ENCODE results near the gene TNFRSF8. TPM values are rescaled to one million over a fixed set of nuclear protein-coding genes. Genes with fewer than 3 reads are reported as not detected.

Gene TNFRSF8
- total RNA-seq, 1 donor, result 0.73 TPM

DNA sequence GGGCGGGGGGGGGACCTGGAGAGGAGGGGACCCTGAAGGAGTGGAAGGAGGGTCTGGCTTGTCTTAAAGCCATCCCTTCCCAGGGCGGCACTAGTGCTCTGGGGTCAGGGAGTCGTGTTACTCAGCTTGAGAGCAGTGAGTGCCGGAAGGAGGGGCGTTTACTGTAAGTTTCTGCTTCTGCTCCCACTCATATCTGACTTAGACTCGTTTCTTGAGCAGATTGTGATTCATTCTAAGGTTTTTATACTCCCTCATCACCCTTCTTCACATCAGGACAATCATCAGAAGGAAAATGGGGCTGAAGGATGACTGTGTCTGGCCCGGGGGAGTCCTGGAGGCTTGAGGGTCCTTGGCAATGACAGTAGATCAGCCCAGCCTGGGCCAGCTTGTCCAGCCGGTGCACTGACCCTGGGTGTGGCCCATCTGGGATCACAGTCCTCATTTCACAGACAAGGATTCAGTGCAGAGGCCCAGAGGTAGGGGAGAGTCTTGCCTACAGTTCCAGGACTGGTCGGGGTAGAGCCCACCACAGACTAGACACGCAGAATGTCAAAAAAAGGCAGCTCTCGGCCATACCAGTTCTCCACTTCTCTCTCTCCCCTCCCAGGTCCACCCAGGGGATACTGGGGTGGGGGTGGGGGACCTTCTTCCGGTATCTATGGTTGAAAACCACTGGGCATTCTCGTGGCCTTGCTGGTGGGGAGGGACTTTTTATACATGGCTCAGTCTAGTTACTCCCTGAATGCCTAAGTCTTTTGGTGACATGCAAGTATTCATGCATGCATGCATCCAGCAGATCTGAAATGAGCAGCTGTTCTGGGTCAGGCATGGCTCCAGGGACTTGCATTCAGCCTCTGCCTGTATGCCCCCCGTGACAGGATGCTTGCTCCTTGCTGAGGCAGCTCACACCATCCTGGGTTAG lies 5.1 kb downstream of the TNFRSF8 start:
- H3K9me3 ChIP-seq (ENCODE audit: low read depth, low read length), result no peaks in the 10 kb centered on the region
- H3K27me3 ChIP-seq (ENCODE audit: insufficient read depth, low read length), result peaks cover 31% of the 10 kb centered on the region
- H3K4me3 ChIP-seq (ENCODE audit: low read length), result no peak overlapping the region
- H3K4me1 ChIP-seq (ENCODE audit: insufficient read depth, low read length), result peaks cover 27% of the 10 kb centered on the region

DNA sequence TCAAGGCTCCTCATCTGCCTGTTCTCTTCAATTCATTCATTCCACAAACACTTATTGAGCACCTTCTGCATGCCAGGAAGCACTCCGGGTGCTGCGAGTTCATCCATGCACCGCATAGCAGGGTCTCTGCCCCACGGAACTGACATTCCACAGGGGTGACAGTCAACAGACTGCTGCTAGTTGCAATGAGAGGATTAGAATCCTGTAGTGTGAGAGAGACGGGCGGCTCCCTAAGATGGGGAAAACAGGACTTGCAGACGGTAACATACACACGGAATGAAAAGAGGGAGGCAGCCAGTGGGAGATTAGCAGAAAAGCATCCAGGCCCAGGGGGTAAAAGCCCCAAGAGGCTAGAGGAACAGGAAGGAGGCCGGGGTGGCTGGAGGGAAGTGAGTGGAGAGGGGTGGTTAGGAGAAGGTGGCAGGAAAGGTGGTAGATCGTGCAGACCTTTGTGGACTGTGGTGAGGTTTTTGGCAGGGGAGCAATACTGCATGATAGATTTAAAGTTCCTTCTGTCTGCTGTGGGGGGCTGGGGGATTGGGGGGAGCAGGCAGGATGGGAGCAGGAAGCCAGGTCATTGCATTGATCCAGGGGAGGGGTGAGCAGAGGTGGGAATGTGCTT lies 6.6 kb downstream of the TNFRSF8 start:
- peaks cover 15% of the 10 kb centered on the region for H3K27me3 ChIP-seq (ENCODE audit: insufficient read depth, low read length)

GRCh38 chr1:12071892-12072291 lies 8.8 kb downstream of the TNFRSF8 start:
- peaks cover 2% of the 10 kb centered on the region for H3K27me3 ChIP-seq (ENCODE audit: insufficient read depth, low read length)
- H3K4me1 ChIP-seq (ENCODE audit: insufficient read depth, low read length), result peaks cover 12% of the 10 kb centered on the region
- no peaks in the 10 kb centered on the region for H3K9me3 ChIP-seq (ENCODE audit: low read depth, low read length)
- H3K4me3 ChIP-seq (ENCODE audit: low read length), result no peak overlapping the region

More for the DNA sequence above, 6.6 kb downstream of the TNFRSF8 start:
- Histone ChIP-seq H3K4me3 (ENCODE audit: low read length) (no peak overlapping the region), H3K4me1 (ENCODE audit: insufficient read depth, low read length) (peaks cover 18% of the 10 kb centered on the region), H3K9me3 (ENCODE audit: low read depth, low read length) (no peaks in the 10 kb centered on the region)

DNA sequence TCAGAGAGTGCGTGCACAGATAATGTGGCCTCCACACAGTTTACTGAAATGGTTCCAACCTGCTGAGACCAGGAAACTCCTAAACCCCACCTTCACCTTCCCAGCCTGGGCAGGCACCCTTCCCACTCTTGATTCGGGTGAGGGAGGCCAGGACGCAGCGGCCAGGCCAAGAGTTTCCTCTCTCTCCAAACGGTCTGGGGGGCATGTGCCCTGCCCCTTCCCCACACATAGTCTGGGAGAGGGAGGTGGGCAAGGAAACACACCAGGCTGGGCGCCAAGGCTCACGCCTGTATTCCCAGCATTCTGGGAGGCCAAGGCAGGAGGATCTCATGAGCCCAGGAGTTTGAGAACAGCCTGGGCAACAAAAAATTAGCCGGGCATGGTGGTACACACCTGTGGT lies 9.6 kb downstream of the TNFRSF8 start:
- no peak overlapping the region for H3K4me3 ChIP-seq (ENCODE audit: low read length)

DNA sequence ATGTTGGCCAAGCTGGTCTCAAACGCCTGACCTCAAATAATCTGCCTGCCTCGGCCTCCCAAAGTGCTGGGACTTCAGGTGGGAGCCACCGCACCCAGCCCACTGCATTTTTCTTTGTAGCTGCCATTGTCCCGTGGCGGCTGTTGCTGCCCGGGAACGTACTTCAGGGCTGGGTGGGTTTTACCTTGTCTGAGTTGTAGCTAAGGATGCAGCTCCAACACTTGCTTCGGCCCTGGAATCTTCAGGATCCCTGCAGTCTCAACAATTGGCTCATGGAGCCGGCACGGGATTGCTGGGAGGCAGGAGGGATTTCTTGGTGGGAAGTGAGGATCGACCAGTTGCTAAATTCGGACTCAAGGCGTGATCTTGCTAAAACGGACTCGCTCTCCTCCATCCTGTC lies 10.7 kb downstream of the TNFRSF8 start:
- no peaks in the 10 kb centered on the region for H3K27me3 ChIP-seq (ENCODE audit: insufficient read depth, low read length)
- no peaks in the 10 kb centered on the region for H3K9me3 ChIP-seq (ENCODE audit: low read depth, low read length)
- no peak overlapping the region for H3K4me3 ChIP-seq (ENCODE audit: low read length)
- peaks cover 5% of the 10 kb centered on the region for H3K4me1 ChIP-seq (ENCODE audit: insufficient read depth, low read length)

More for the DNA sequence above, 9.6 kb downstream of the TNFRSF8 start:
- H3K27me3 ChIP-seq (ENCODE audit: insufficient read depth, low read length), result no peaks in the 10 kb centered on the region
- no peaks in the 10 kb centered on the region for H3K9me3 ChIP-seq (ENCODE audit: low read depth, low read length)
- H3K4me1 ChIP-seq (ENCODE audit: insufficient read depth, low read length), result peaks cover 12% of the 10 kb centered on the region

GRCh38 chr1:12075195-12076114 lies 12.4 kb downstream of the TNFRSF8 start:
- H3K4me3 ChIP-seq (ENCODE audit: low read length), result no peak overlapping the region
- no peaks in the 10 kb centered on the region for H3K27me3 ChIP-seq (ENCODE audit: insufficient read depth, low read length)
- no peaks in the 10 kb centered on the region for H3K4me1 ChIP-seq (ENCODE audit: insufficient read depth, low read length)
- H3K9me3 ChIP-seq (ENCODE audit: low read depth, low read length), result no peaks in the 10 kb centered on the region

- Histone ChIP-seq H3K4me1 (ENCODE audit: insufficient read depth, low read length) (peaks cover 6% of the 10 kb centered on the region), H3K27me3 (ENCODE audit: insufficient read depth, low read length) (no peaks in the 10 kb centered on the region), H3K4me3 (ENCODE audit: low read length) (no peak overlapping the region), H3K9me3 (ENCODE audit: low read depth, low read length) (no peaks in the 10 kb centered on the region)
These were observed 13.4 kb downstream of the TNFRSF8 start for GRCh38 chr1:12076425-12077005.

DNA sequence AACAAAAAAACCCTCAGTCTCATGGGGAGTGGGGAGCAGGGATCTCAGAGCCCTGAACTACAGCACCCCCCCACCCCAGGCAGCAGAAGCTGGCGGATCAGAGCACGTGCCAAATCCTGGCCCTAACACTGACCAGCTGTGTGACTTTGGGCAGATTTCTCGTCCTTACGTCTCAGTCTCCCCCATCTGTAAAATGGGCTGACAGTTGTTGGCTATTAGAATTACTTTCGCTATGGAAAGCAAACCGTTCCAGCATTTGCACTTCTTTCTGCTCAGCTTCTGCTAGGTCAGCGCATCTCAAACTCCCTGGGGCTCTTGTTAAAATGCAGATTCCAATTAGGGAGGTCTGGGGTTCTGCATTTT lies 15.5 kb downstream of the TNFRSF8 start:
- Histone ChIP-seq H3K4me3 (ENCODE audit: low read length) (no peak overlapping the region), H3K9me3 (ENCODE audit: low read depth, low read length) (no peaks in the 10 kb centered on the region)

GRCh38 chr1:12078938-12079861 lies 16.1 kb downstream of the TNFRSF8 start:
- Histone ChIP-seq H3K4me3 (ENCODE audit: low read length) (no peak overlapping the region), H3K9me3 (ENCODE audit: low read depth, low read length) (no peaks in the 10 kb centered on the region), H3K4me1 (ENCODE audit: insufficient read depth, low read length) (peaks cover 8% of the 10 kb centered on the region), H3K27me3 (ENCODE audit: insufficient read depth, low read length) (no peaks in the 10 kb centered on the region)

More for the DNA sequence above, 15.5 kb downstream of the TNFRSF8 start:
- Histone ChIP-seq H3K27me3 (ENCODE audit: insufficient read depth, low read length) (no peaks in the 10 kb centered on the region), H3K4me1 (ENCODE audit: insufficient read depth, low read length) (peaks cover 8% of the 10 kb centered on the region)

- Histone ChIP-seq H3K9me3 (ENCODE audit: low read depth, low read length) (no peaks in the 10 kb centered on the region), H3K27me3 (ENCODE audit: insufficient read depth, low read length) (no peaks in the 10 kb centered on the region), H3K4me3 (ENCODE audit: low read length) (no peak overlapping the region), H3K4me1 (ENCODE audit: insufficient read depth, low read length) (peaks cover 8% of the 10 kb centered on the region)
These were observed 17.1 kb downstream of the TNFRSF8 start for GRCh38 chr1:12080156-12080555.

GRCh38 chr1:12080773-12081556 lies 17.9 kb downstream of the TNFRSF8 start:
- Histone ChIP-seq H3K9me3 (ENCODE audit: low read depth, low read length) (no peaks in the 10 kb centered on the region), H3K27me3 (ENCODE audit: insufficient read depth, low read length) (no peaks in the 10 kb centered on the region), H3K4me3 (ENCODE audit: low read length) (no peak overlapping the region), H3K4me1 (ENCODE audit: insufficient read depth, low read length) (peaks cover 8% of the 10 kb centered on the region)

DNA sequence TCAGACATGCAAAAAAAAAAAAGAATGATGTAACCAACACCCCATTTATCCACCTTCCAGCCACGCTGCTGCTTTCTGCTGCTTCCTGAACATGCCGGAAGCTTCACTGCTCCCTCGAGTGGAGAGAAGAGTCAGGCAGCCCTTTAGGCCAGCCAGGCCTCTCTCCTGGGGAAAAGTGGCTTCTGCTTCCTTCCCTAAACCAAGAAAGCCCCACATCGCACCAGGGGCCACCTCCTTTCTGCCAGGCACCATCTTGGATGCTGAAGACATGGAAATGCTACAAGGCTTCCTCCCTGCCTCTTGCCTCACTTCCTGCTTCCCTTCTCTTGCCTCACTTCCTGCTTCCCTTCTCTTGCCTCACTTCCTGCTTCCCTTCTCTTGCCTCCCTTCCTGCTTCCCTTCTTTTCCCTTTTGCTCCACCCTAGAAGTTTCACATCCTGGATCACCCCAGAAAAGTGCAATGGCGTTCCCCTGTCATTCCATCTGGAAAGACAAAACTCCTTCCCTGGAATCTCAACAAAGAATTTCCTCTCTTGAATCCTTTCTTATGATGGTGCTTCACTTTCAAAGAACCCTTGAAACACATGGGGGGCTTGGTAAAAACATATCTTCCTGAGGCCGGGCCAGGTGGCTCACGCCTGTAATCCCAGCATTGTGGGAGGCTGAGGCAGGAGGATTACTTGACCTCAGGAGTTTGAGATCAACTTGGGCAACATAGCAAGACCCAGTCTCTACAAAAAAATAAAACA lies 18.7 kb downstream of the TNFRSF8 start:
- H3K4me1 ChIP-seq (ENCODE audit: insufficient read depth, low read length), result peaks cover 8% of the 10 kb centered on the region
- H3K4me3 ChIP-seq (ENCODE audit: low read length), result no peak overlapping the region
- H3K9me3 ChIP-seq (ENCODE audit: low read depth, low read length), result no peaks in the 10 kb centered on the region
- H3K27me3 ChIP-seq (ENCODE audit: insufficient read depth, low read length), result no peaks in the 10 kb centered on the region

- Histone ChIP-seq H3K4me1 (ENCODE audit: insufficient read depth, low read length) (peaks cover 16% of the 10 kb centered on the region), H3K4me3 (ENCODE audit: low read length) (no peak overlapping the region), H3K9me3 (ENCODE audit: low read depth, low read length) (no peaks in the 10 kb centered on the region), H3K27me3 (ENCODE audit: insufficient read depth, low read length) (no peaks in the 10 kb centered on the region)
These were observed 19.9 kb downstream of the TNFRSF8 start for GRCh38 chr1:12082988-12083387.
